Mucosa of descending colon (tissue), 3 donors: ENCODE data around the gene ELMO1. TPM values are rescaled to one million over a fixed set of nuclear protein-coding genes. Genes with fewer than 3 reads are reported as not detected.

Experiments used
- ATAC-seq: fragments of 200-7000 bp; cut with Tn5 transposase; one replicate; pipeline ENCODE4 v1.9.1; 2020; ENCODE audit warnings: mild to moderate bottlenecking, moderate library complexity
- DNase-seq, 3 donors: peaks; one replicate each; pipeline ENCODE4 v3.0.0-alpha.2; 2020
- H3K36me3 ChIP-seq: fragments of 200-600 bp; one replicate; pipeline ENCODE4 v1.8.0; 2021; ENCODE audit warnings: low read depth, mild to moderate bottlenecking
- H3K4me1 ChIP-seq: fragments of 200-600 bp; one replicate; pipeline ENCODE4 v1.8.0; 2021; ENCODE audit warnings: low read depth, mild to moderate bottlenecking
- H3K4me3 ChIP-seq: fragments of 200-600 bp; one replicate; pipeline ENCODE4 v1.8.0; 2021; ENCODE audit warnings: mild to moderate bottlenecking
- H3K9me3 ChIP-seq: fragments of 200-600 bp; one replicate; pipeline ENCODE4 v1.8.0; 2021; ENCODE audit warnings: mild to moderate bottlenecking
- CTCF ChIP-seq: fragments of 200-600 bp; IDR thresholded peaks from one replicate; pipeline ENCODE4 v1.8.0; 2022; ENCODE audit warnings: antibody characterized with exemption, mild to moderate bottlenecking
- intact Hi-C, 2 donors: fragments of 100-400 bp; cut with DNase I in 1 of 2; cut with micrococcal nuclease in 1 of 2; formaldehyde crosslinking; loops; one replicate each; pipeline versions ENCODE4 v1.11.0 to v1.11.1; 2022; cut with DNase I, micrococcal nuclease
- total RNA-seq, 3 donors: library from RNA; stranded (reverse); fragmentation: NEBNext Ultra II Directional in 2 of 3; extraction: Animal tissue kit (Norgen Biotek cat#: 25700) in 2 of 3; gene quantifications; one replicate each; pipeline versions ENCODE4 v1.2.1 to v1.2.4, GENCODE V29; 2021 to 2023
- donor health status: DM: no; HTN: no; CAD: no; lungs with moderate emphysema.
- donor health status: DM: no; HTN: no; CAD: no.
- donor health status: DM: no; HTN: yes; CAD: no.

ELMO1 gene
- total RNA-seq, 3 donors from 2014 or later = 9.7 to 27.2 (median 18.2) TPM

DNA sequence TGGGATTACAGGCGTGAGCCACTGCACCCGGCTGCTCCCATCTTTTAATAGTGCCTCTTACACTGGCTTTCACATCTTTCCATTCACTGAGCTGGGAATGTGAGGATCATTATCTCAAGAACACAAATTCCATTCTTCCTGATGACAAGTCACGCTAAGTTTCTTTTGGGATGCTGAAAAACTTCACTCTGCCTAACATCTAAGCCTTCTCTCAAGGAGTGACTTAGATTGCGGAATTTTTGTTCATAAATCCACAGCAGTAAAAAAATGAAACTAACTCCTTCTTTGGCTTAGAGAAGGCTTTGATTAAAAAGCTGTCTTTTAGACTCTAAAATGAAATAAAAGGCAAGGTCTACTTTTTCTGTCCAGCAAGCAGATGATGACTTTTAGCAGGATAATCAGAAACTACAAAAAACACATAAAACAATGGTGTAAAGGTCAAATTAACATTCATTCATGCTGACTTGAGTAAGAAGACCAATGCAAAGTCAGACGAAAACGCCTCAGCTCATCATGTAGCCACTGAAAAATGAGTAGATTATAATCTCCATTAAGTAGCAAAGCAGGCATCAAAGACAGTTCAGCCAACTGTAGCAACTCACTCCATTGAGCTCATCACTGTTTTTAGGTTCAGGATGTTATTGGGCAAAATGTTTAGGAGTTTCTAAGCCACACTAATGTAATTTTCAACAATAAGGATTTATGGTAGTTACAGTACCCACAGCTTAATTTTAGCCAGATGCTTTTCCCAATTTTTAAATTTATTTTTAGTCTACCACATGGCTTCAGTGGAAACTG lies 178.8 kb downstream of the ELMO1 start:
- no peaks in the 10 kb centered on the region for H3K36me3 ChIP-seq
- DNase-seq (no peak), ATAC-seq (no peak)
- intact Hi-C loops = no loop called here
- H3K9me3 ChIP-seq = no peaks in the 10 kb centered on the region
- no peak for TF ChIP-seq CTCF
- H3K4me3 ChIP-seq = no peak overlapping the region
- no peaks in the 10 kb centered on the region for H3K4me1 ChIP-seq

- ATAC-seq (no peak), DNase-seq (no peak)
- H3K4me1 ChIP-seq = no peaks in the 10 kb centered on the region
- H3K4me3 ChIP-seq = no peak overlapping the region
- H3K9me3 ChIP-seq = no peaks in the 10 kb centered on the region
- no peak for TF ChIP-seq CTCF
- intact Hi-C loops = no loop called here
- H3K36me3 ChIP-seq = no peaks in the 10 kb centered on the region
These were observed 181.4 kb downstream of the ELMO1 start for GRCh38 chr7:37267251-37267650.

DNA sequence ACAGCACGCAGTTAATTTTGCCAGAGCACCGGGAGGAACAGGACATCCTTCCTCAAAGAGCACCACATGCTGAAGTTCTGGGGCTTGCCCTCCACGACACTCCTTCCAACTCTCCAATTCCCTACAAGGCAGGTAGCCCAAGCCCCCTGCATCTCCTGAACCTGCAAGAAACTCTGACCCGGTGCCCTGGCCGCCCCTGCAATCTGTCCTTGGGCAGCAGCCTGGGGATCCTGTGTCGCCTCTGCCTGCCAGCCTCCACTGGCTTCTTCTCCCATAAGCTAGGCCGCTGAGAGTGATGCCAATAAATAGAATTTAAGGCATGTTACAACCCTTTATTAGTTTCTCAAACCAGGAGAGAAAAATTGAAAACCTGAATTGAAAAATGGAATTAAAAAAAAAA lies 182.8 kb downstream of the ELMO1 start:
- H3K4me3 ChIP-seq = no peak overlapping the region
- intact Hi-C loops = no loop called here
- H3K9me3 ChIP-seq = no peaks in the 10 kb centered on the region
- ATAC-seq = no peak
- no peaks in the 10 kb centered on the region for H3K4me1 ChIP-seq
- no peak for TF ChIP-seq CTCF
- no peak for DNase-seq
- H3K36me3 ChIP-seq = no peaks in the 10 kb centered on the region

DNA sequence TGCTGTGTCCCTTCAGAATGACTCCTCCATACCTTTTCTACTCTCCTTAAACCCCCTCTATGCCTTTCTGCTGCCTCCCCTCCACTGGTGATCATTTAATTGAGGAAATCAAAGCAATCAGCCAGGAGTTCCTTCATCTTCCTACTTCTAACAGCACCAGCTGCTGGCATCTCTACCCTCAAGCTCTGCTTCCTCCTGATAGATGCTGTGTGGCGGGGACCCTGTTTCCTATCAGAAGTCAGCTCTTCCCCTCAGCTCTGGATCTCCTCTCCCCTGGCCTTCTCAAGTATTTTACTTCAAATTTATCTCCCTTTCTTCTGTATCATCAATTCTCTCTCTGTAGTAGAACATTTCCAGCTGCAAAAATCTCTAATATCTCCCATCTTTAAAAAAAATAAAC lies 183.7 kb downstream of the ELMO1 start:
- no peak for ATAC-seq
- H3K36me3 ChIP-seq = no peaks in the 10 kb centered on the region
- intact Hi-C loops = no loop called here

DNA sequence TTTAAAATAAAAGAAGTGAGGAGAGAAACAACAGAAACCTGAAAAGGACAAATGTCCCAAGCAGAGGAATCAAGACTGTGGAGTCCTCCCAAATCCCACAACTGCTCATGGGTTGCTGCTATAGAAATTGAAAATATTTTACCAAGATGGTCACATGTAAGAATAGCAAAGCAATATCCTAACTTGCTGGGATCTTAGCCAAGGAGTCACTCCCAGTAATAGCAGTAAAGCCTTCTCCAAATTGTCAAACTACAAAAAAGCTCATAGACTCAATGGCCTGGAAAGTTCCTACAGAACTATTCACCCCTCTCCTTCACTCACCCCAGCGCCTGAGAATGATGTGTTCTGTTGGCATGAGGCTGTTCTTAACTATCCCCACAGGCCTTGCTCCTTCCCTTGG lies 186.5 kb downstream of the ELMO1 start:
- ATAC-seq = no peak

More for the DNA sequence above, 183.7 kb downstream of the ELMO1 start:
- H3K4me3 ChIP-seq = no peak overlapping the region
- DNase-seq = no peak
- H3K4me1 ChIP-seq = no peaks in the 10 kb centered on the region
- no peaks in the 10 kb centered on the region for H3K9me3 ChIP-seq
- TF ChIP-seq CTCF = no peak

More for the DNA sequence above, 186.5 kb downstream of the ELMO1 start:
- TF ChIP-seq CTCF = no peak
- no peak for DNase-seq
- intact Hi-C loops = no loop called here
- H3K4me3 ChIP-seq = no peak overlapping the region
- H3K9me3 ChIP-seq = no peaks in the 10 kb centered on the region
- no peaks in the 10 kb centered on the region for H3K4me1 ChIP-seq
- H3K36me3 ChIP-seq = no peaks in the 10 kb centered on the region
